ENCODE measurements around the gene CDC45.

CDC45 gene

DNA sequence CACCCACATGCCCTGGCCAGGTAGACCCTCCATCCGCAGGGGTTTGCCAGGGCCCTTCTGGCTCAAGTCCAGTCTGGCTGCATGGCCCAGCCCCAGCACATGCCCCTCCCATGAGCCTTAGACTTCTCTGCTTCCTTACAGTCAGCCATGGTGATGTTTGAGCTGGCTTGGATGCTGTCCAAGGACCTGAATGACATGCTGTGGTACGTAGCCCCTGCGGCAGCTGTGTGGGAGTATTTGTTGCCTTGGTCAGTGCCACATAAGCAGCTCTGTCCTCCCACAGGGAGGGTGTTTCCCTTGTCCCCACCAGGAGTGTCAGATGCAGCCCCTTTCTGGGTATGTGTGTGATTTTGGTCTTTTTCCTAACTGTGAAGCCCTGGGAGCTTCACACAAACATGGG is 17.5 kb downstream of the CDC45 start:
- DNase-seq: no peak

DNA sequence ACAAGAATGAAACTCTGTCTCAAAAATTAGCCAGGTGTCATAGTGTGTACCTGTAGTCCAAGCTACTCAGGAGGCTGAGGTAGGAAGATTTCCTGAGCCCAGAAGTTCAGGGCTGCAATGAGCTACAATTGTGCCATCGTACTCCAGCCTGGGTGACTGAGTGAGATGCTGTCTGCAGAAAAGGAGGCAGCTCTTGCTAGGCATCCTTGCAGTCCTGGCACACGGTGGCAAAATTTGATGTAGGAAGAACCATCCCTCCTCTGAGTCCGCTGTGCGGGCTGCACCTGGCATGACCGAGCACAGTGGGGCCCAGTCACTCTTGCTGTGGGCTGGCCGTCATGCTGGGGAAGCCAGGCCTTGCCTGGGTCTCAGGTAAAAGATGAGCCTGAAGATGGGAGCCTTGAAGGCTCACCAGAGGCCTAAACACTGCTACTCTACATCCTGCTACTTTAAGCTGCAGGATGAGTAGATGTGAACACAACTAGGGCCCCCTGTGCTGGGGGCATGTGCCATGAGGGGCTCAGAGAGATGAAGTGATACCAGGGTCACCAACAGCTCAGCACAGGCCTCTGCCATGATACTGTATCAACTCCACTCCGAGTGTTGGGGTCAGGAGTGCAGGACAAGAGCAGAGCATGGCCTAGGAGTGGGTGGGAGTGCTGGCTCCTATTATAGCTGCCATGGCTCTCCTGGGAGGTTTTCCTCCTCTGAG is 18.6 kb downstream of the CDC45 start:
- DNase-seq: no peak

- DNase-seq: no peak
Observed at GRCh38 chr22:19498866-19499190, 19.1 kb downstream of the CDC45 start.

DNA sequence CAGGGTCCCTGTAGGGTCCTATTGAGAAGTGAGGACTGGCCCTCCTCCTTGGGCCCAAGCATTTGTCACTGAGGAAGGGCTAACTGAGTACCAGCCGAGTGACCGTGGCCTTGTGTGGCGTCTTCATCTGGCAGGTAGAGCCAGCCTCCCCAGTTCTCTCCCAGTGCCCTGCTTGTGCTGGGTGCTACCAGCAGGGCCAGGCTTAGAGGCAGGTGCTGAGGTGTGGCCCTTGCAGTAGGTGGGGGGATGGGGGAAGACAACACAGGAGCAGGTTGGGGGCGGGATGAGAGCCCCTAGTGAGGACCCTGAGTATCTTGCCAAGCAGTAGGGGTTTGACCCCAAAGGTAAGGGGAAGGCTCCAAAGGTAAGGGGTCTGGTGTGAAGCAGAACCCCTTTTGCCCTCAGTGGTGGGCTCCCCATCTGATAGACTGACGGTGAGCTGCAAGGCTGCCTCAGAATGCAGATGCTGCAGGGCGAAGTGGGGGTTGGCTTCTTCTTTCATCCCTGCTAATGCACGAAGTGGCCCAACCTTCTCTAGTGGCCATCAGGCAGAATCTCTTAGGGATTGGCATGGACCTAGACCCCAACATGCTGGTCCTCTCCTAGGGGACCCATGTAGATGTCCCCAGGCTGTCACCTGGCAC is 19.6 kb downstream of the CDC45 start:
- DNase-seq: no peak

DNA sequence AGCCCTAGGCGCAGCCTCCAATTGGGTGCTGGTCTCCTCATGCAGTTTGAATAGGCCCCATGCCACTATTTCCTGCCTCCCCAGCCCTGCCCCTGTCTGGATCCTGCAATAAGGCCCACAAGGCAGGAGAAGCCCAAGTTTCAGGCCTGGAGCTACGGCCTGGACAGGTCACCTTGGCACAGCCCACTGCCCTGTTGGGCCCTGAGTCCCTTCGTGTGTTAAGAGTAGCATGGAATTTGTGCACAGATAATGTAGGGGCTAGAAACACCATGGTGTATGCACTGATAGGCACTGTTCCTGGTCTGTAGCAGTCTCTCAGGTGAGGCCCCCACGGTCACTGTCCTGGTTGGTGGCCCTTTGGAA is 20.1 kb downstream of the CDC45 start:
- DNase-seq: no peak

- no peak for DNase-seq
Observed at GRCh38 chr22:19501897-19502447, 22.3 kb downstream of the CDC45 start.

GRCh38 chr22:19503367-19503766 is 23.6 kb downstream of the CDC45 start:
- DNase-seq: no peak

GRCh38 chr22:19503869-19504268 is 24.1 kb downstream of the CDC45 start:
- DNase-seq: no peak

DNA sequence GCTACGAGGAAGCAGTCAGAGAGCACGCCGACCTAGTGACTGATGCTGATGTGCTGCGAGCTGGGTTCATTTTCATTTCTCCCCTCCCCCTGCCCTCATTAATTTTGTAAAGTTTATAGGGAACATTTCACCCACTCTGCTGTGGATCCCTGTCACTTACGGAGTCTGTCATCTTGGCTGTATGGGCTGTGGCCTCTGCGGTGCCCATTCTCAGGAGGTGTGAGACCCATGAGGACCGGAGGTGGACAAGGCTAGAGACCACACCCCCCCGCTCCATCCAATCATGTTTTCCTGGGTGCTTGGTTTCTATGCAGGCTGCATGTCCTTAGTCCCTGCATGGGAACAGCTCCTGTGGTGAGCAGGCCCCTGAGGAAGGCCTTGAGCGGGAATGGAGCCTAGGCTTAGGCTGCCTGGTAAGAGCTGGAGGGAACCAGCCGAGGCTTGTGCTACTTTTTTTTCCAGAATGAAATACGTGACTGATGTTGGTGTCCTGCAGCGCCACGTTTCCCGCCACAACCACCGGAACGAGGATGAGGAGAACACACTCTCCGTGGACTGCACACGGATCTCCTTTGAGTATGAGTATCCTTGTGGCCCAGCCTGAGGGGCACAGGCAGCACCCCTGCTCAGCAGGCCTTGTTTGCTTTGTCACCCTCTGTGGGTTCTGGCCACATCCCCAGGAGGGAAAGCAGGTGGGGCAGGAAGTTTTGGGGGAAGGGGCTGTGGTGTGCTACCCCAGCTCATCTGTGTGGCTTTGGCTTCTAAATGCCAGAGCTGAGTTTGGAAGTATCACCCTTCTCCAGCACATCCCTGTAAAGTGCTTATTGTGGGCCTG is 25.4 kb downstream of the CDC45 start:
- no peak for DNase-seq

- no peak for DNase-seq
Observed at GRCh38 chr22:19505735-19506126, 26.0 kb downstream of the CDC45 start.

DNA sequence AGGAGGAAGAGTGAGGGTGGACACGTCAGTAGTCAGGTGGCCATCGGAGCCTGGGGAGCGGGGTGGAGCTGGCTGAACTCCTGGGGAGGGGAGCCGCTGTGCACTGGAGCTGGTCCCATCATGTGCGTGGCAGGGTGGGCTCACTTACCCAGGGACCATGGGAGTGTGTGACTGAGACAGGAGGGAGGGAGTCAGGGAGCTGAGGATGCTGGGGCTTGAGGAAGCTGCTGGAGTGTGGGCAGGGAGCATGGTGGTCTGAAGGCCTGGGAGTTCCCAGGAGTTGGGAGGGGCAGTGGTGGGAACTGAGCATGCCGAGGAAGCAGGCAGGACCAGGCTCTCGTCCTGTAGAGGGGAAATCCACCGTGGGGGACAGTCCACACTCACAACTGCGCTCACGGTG is 26.5 kb downstream of the CDC45 start:
- no peak for DNase-seq

GRCh38 chr22:19507534-19507861 is 27.8 kb downstream of the CDC45 start:
- no peak for DNase-seq

DNA sequence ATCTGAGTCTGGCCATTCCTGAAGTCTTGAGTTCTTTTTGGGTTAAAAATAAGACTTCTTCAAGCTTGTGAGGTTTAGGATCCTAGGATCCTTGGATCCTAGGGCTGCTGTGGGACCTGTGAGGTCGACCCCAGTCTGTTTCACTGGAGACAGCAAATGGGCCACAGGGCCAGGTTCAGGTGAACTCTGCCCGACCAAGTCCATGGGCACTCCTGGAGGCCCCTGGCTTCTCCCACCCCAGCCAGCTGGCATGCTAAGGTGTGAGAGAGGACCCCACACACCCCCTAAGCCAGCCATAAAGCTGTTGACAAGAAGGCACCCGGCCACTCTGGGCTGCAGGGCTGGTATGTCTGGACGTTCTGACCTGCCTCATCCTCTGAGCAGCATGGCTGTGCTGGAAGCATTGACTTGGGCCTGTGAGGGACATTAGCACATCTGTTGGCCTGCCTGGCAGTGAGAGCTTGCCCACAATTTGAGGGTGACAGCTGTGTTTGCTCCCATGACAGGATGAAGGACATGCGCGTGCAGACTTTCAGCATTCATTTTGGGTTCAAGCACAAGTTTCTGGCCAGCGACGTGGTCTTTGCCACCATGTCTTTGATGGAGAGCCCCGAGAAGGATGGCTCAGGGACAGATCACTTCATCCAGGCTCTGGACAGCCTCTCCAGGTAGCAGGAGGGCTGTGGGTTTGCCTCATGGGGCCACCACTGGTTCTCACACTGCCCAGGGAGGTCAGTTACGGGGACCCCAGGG is 28.5 kb downstream of the CDC45 start:
- DNase-seq: no peak

GRCh38 chr22:19509191-19509590 is 29.5 kb downstream of the CDC45 start:
- no peak for DNase-seq

- no peak for DNase-seq
Observed at GRCh38 chr22:19509923-19510322, 30.2 kb downstream of the CDC45 start.

GRCh38 chr22:19510919-19511341 is 31.2 kb downstream of the CDC45 start:
- no peak for DNase-seq

DNA sequence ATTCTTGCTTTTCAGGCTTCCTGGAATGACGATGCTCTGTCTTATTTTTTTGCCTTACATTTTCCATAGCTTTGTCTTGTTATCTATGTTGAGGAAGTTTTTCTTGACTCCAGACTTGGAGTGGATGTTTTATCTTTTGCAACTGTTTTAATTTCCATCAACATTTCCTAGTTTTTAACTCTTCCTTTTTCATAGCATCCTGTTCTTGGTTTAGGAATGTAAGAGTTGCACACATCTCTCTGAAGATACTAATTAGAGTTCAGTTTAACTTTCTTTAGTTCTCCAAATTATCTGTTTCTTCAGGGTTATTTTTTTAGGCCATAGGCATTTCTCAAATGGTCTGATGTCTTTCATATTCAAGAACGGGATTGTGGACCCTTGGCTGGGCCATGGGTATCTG is 34.1 kb downstream of the CDC45 start:
- no peak for DNase-seq

DNA sequence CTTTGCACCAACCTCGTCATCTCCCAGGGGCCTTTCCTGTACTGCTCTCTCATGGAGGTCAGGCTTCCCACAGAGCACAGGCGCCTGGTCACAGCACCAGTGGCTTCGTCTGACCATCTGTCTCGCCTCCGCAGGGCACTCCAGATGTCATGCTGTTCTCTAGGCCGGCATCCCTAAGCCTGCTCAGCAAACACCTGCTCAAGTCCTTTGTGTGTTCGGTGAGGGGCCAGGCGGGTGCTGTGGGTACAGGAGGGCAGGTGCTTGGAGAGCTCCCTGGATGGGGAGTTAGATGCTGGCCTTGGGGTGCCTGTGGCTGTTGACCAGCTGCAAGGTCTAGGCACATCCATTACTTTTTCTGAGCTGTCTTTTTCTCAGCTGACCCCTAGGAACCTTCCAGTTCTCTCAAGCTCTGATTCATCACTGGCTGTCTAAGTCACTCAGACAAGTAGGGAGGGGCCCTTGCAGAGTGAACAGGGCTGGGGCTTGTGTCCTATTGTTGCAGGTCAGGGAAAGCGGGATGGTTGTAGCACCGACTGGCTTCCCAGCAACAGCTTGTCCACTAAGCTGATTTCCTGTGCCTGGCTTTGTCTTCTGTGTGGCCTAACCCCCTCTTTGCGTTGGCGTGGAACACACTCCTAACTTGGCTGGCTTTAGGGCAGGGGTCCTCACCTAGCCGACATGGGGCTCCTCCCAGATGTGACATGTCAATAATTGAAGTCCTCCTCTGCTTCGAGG is 35.3 kb downstream of the CDC45 start:
- DNase-seq: peak; percentile 98

GRCh38 chr22:19515654-19516377 is 36.1 kb downstream of the CDC45 start:
- DNase-seq: no peak

DNA sequence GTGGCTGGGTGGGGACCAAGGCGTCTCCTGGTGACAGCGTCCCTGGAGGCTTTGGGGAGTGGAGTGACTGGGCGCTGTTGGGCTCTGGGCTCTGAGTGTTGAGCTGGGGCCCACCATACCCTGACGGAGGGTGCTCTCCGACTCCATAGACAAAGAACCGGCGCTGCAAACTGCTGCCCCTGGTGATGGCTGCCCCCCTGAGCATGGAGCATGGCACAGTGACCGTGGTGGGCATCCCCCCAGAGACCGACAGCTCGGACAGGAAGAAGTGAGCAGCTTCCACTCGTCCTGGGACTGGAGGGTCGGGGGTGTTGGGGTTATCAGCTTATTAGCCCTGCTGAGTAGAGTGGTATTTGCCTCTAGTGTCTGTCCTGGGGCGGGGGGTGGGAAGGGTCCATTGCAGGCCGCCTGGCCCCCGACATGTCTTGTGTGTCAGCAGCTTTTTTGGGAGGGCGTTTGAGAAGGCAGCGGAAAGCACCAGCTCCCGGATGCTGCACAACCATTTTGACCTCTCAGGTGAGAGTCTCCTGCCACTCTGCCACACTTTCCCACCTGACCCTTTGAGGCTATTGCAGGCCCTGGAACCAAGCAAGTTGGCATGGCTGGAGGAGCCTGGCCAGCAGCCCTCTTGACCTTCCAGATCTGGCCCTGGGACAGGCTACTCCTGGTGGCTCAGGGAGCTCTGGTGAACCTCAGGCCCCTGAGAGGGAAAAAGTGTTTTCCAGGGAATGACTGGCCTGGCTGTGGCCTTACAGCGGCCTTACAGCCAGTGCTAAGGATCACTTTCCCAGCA is 36.9 kb downstream of the CDC45 start:
- DNase-seq: no peak

DNA sequence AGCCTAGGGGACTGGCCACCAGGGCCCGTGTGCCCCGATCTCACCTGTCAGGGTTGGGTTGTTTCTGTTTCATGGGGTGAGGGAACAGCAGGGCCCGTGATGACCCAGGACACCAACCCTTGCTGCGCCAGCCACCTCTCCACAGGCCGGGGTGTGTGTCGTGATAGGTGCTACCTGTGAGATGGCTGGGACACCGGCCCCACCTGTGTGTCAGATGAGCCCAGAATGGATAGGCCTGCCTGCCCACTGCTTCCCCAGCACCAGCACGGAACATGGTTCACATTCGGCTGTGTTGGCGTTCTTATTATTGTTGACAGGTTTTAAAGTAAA is 37.4 kb downstream of the CDC45 start:
- DNase-seq: no peak

Data from NCI-H524 treated with DMSO at 0.1 percent for 48 hours (cell line).